HepG2 (cell line): Measurements from ENCODE around the gene TTPAL. TPM values are rescaled to one million over a fixed set of nuclear protein-coding genes. Genes with fewer than 3 reads are reported as not detected.

Source experiments
- ATAC-seq: fragments of 200-7000 bp; cut with Tn5 transposase; 3 replicates; pipeline ENCODE4 v1.9.1; 2020; ENCODE audit warnings: mild to moderate bottlenecking, moderate library complexity
- BruUV-seq: library from RNA; stranded (reverse); fragments of 400-500 nt; replicated peaks from 2 replicates; lab custom pipeline; 2021; lab: Mats Ljungman, UMichigan
- CTCF ChIA-PET: fragments of 300-600 bp; formaldehyde crosslinking; extraction: SDS; loops from one replicate; lab custom pipeline; 2021; ENCODE audit warnings: low total read pairs, inconsistent platforms, low intra/inter-chr PET ratio; lab: Yijun Ruan, JAX
- POLR2A ChIA-PET: fragments of 350-600 bp; sonication (Branson Sonifier 250); formaldehyde crosslinking; loops from one replicate; lab custom pipeline; 2020; ENCODE audit warnings: antibody characterized with exemption, inconsistent platforms; lab: Yijun Ruan, JAX
- DNase-seq: peaks from one replicate; pipeline ENCODE4 v3.0.0-alpha.2; 2015; ENCODE audit warnings: low spot score
- FAIRE-seq: peaks from 3 replicates; lab custom pipeline; 2011; peaks lifted over from hg19 to GRCh38; lab: Jason Lieb, UNC
- H2AFZ ChIP-seq: one replicate; pipeline ENCODE4 v1.6.1; 2011; ENCODE audit warnings: low read length, inconsistent platforms
- H3K27ac ChIP-seq: fragments of 300-600 bp; 3 replicates; pipeline ENCODE4 v1.8.0; 2011; ENCODE audit warnings: mixed run types, mild to moderate bottlenecking, mixed read lengths, low read length, inconsistent platforms; ENCODE audit not compliant: insufficient read depth; ENCODE audit errors: extremely low read length
- H3K27me3 ChIP-seq, 2 experiments: fragments of 200-600 bp in 1 of 2; 2 replicates in 1 of 2; 3 replicates in 1 of 2; pipeline versions ENCODE4 v1.6.0 to v1.8.0; 2011; ENCODE audit warnings: low read length in 2 of 2, mild to moderate bottlenecking in 2 of 2, moderate library complexity in 2 of 2, inconsistent platforms in 1 of 2; ENCODE audit not compliant: insufficient read depth in 2 of 2, control insufficient read depth in 1 of 2
- H3K36me3 ChIP-seq, 2 experiments: fragments of 200-600 bp in 1 of 2; replicated peaks in 1 of 2; 2 replicates in 1 of 2; 3 replicates in 1 of 2; pipeline versions ENCODE4 v1.5.1 to v1.8.0; 2011; ENCODE audit warnings: low read length in 2 of 2, inconsistent platforms in 1 of 2; ENCODE audit not compliant: insufficient read depth in 2 of 2, control insufficient read depth in 1 of 2
- H3K4me1 ChIP-seq: 2 replicates; pipeline ENCODE4 v1.5.1; 2012; ENCODE audit warnings: low read length, inconsistent platforms; ENCODE audit not compliant: insufficient read depth
- H3K4me2 ChIP-seq: 2 replicates; pipeline ENCODE4 v1.6.0; 2011; ENCODE audit warnings: low read depth, low read length, inconsistent platforms
- H3K4me3 ChIP-seq, 3 experiments: fragments of 200-600 bp in 1 of 3; sonication (generic), shearing (Covaris generic) in 1 of 3; replicated peaks in 1 of 3; 2 replicates each; pipeline ENCODE4 v1.5.1; 2011 to 2016; ENCODE audit warnings: low read length in 3 of 3, inconsistent platforms in 2 of 3, low read depth in 2 of 3, mild to moderate bottlenecking in 2 of 3, control low read depth in 1 of 3, mixed read lengths in 1 of 3; ENCODE audit not compliant: insufficient read depth in 1 of 3
- H3K79me2 ChIP-seq: one replicate; pipeline ENCODE4 v1.6.1; 2011; ENCODE audit warnings: low read length, inconsistent platforms; ENCODE audit not compliant: insufficient read depth
- H3K9ac ChIP-seq: 2 replicates; pipeline ENCODE4 v1.6.0; 2011; ENCODE audit warnings: mild to moderate bottlenecking, low read depth, low read length, inconsistent platforms; ENCODE audit not compliant: insufficient read depth
- H3K9me3 ChIP-seq: 2 replicates; pipeline ENCODE4 v1.5.1; 2012; ENCODE audit warnings: mild to moderate bottlenecking, low read length
- H4K20me1 ChIP-seq: 2 replicates; pipeline ENCODE4 v1.6.0; 2011; ENCODE audit warnings: inconsistent platforms, mild to moderate bottlenecking, low read length, moderate library complexity; ENCODE audit not compliant: insufficient read depth
- BORCS8-MEF2B ChIP-seq: sonication (generic); formaldehyde crosslinking; IDR thresholded peaks from 2 replicates; pipeline ENCODE4 v1.8.0; 2022; ENCODE audit warnings: mild to moderate bottlenecking, missing genetic modification reagents
- CBX1 ChIP-seq: IDR thresholded peaks from one replicate; pipeline ENCODE4 v1.6.1; 2016; ENCODE audit warnings: antibody characterized with exemption, low read depth
- DMTF1 ChIP-seq: sonication (generic); formaldehyde crosslinking; IDR thresholded peaks from 2 replicates; pipeline ENCODE4 v1.4.0; 2020; ENCODE audit warnings: mild to moderate bottlenecking, missing genetic modification reagents
- E2F2 ChIP-seq: sonication (generic); formaldehyde crosslinking; IDR thresholded peaks from 2 replicates; pipeline ENCODE4 v1.4.0; 2020; ENCODE audit warnings: missing genetic modification reagents, borderline replicate concordance
- IKZF5 ChIP-seq: IDR thresholded peaks from 2 replicates; pipeline ENCODE4 v1.6.1; 2018; ENCODE audit warnings: missing genetic modification reagents, mild to moderate bottlenecking, missing compliant biosample characterization
- MEIS2 ChIP-seq: sonication (generic); formaldehyde crosslinking; IDR thresholded peaks from 2 replicates; pipeline ENCODE4 v1.9.0; 2021; ENCODE audit warnings: mild to moderate bottlenecking, missing genetic modification reagents
- MYC ChIP-seq: sonication (generic); formaldehyde crosslinking; IDR thresholded peaks from 2 replicates; pipeline ENCODE4 v1.9.0; 2021; ENCODE audit warnings: missing genetic modification reagents, borderline replicate concordance
- POLR2A ChIP-seq, 2 experiments: IDR thresholded peaks; 2 replicates each; pipeline ENCODE4 v1.6.1; 2011; ENCODE audit warnings: low read depth in 2 of 2, low read length in 2 of 2, mild to moderate bottlenecking in 1 of 2, moderate library complexity in 1 of 2; ENCODE audit not compliant: insufficient read depth in 1 of 2
- PPARG ChIP-seq: conservative IDR thresholded peaks from 2 replicates; pipeline ENCODE4 v1.6.1; 2016; ENCODE audit warnings: missing biosample characterization, missing genetic modification reagents
- PRDM4 ChIP-seq: sonication (generic); formaldehyde crosslinking; IDR thresholded peaks from 2 replicates; pipeline ENCODE4 v1.9.0; 2021; ENCODE audit warnings: missing genetic modification reagents, borderline replicate concordance
- RAD21 ChIP-seq: fragments of 450-650 bp; formaldehyde crosslinking; IDR thresholded peaks from 2 replicates; pipeline ENCODE4 v1.5.0; 2020; ENCODE audit warnings: mild to moderate bottlenecking
- ZBTB38 ChIP-seq: sonication (generic); formaldehyde crosslinking; IDR thresholded peaks from 2 replicates; pipeline ENCODE4 v1.5.1; 2020; ENCODE audit warnings: mild to moderate bottlenecking, missing genetic modification reagents
- ZNF557 ChIP-seq: sonication (generic); formaldehyde crosslinking; IDR thresholded peaks from 2 replicates; pipeline ENCODE4 v1.4.0; 2020; ENCODE audit warnings: missing genetic modification reagents
- ZNF567 ChIP-seq: sonication (generic); formaldehyde crosslinking; IDR thresholded peaks from 2 replicates; pipeline ENCODE4 v1.8.1; 2023; ENCODE audit warnings: mild to moderate bottlenecking, missing genetic modification reagents, borderline replicate concordance
- ZNF781 ChIP-seq: sonication (generic); formaldehyde crosslinking; IDR thresholded peaks from 2 replicates; pipeline ENCODE4 v1.5.1; 2020; ENCODE audit warnings: borderline replicate concordance, mild to moderate bottlenecking, missing genetic modification reagents; ENCODE audit errors: not compliant biosample characterization
- WGBS: methylation state at CpG from one replicate; pipeline ENCODE4 v1.1.6; 2017; ENCODE audit warnings: low lambda C conversion rate; 5-methylcytosine and 5-hydroxymethylcytosine counted together
- in situ Hi-C: cut with HindIII; loops from 2 replicates; pipeline ENCODE4 v1.10.0; 2017; ENCODE audit warnings: low pct_unique_long_range_greater_than_20kb; ENCODE audit not compliant: extremely low pct_ligation_motif_present
- intact Hi-C: fragments of 100-400 bp; cut with micrococcal nuclease; formaldehyde crosslinking; loops from one replicate; pipeline ENCODE4 v1.10.0; 2022; ENCODE audit not compliant: unreplicated experiment
- polyA plus RNA-seq, 8 experiments: library from polyadenylated mRNA; depleted of rRNA in 3 of 8; stranded (reverse) in 7 of 8; unstranded in 1 of 8; fragments of >200 nt; fragmentation: Illumina TruSeq in 4 of 8; extraction: Trizol in 4 of 8; gene quantifications; 2 replicates each; pipeline versions ENCODE4 v1.2.1 to v1.2.3, GENCODE V29; 2011 to 2016; ENCODE audit warnings: low read depth in 4 of 8, missing spikeins in 1 of 8, mixed read lengths in 1 of 8; ENCODE audit not compliant: insufficient read depth in 1 of 8
- total RNA-seq, 5 experiments: library from RNA; depleted of rRNA; stranded (reverse); fragments of >200 nt; fragmentation: Illumina TruSeq; extraction: Trizol; gene quantifications; 2 replicates each; pipeline ENCODE4 v1.2.3, GENCODE V29; 2016; ENCODE audit warnings: low read depth in 1 of 5

Gene TTPAL
- total and polyA plus RNA-seq, 2 of the 13 experiments (the other 11 are each of a cell fraction or from before 2014, with no cell fraction given) = 4.3 to 18.8 TPM

GRCh38 chr20:44520881-44521280, 45.2 kb downstream of the TTPAL start:
- Histone ChIP-seq H3K27me3 (peaks cover 0 to 7% of the 10 kb centered on the region in 2 experiments; a peak in 1 of 5 replicates), H3K4me3 (peak overlapping the region; percentile 85 to 96 (median 89)), H4K20me1 (peaks cover 33% of the 10 kb centered on the region), H3K79me2 (peaks cover 57% of the 10 kb centered on the region), H3K4me2 (peak overlapping the region; percentile 94), H3K9ac (peak overlapping the region; percentile 96), H3K36me3 (no peaks in the 10 kb centered on the region; a peak in 3 of 5 replicates), H3K27ac (no peak overlapping the region), H3K4me1 (peaks cover 73% of the 10 kb centered on the region), H3K9me3 (no peaks in the 10 kb centered on the region), H2AFZ (no peak overlapping the region)
- in situ Hi-C loops (no loop called here), intact Hi-C loops (loop anchor here (5.0 kb wide), 1 partner anchor 91 kb away; no protein-coding TSS in a partner anchor)
- no TSS peak for BruUV-seq
- no peak for FAIRE-seq
- no peak for TF ChIP-seq PRDM4
- TF ChIP-seq MYC (CRISPR knock-in tag) = no peak; the same call in 1 of the 2 replicates
- 0 out of 4 replicates have a peak, but pooled peaks of 1 of the 2 experiments have one; percentile 14 for TF ChIP-seq POLR2A (IDR thresholded peaks at IDR 0.05; ENCODE audit: insufficient read depth in 1 of 2, low read depth in 2 of 2, low read length in 2 of 2)
- no peak for TF ChIP-seq ZNF557 (CRISPR knock-in tag)
- TF ChIP-seq E2F2 = 0 out of 2 replicates have a peak, but pooled peaks have one; percentile 41
- no peak for TF ChIP-seq ZNF567 (CRISPR knock-in tag)
- 0 out of 2 replicates have a peak, but pooled peaks have one; percentile 15 for TF ChIP-seq MEIS2 (CRISPR knock-in tag)
- no peak for TF ChIP-seq ZBTB38 (CRISPR knock-in tag)
- TF ChIP-seq PPARG (CRISPR knock-in tag) = no peak
- no peak for TF ChIP-seq CBX1
- 0 out of 2 replicates have a peak, but pooled peaks have one; percentile 9 for TF ChIP-seq DMTF1
- TF ChIP-seq ZNF781 = no peak
- no peak for TF ChIP-seq BORCS8-MEF2B (CRISPR knock-in tag)
- no peak for TF ChIP-seq IKZF5 (CRISPR knock-in tag)
- no peak for TF ChIP-seq RAD21
- ChIA-PET CTCF (interaction anchor here (1.9 kb wide), 1 partner anchor 89 kb away, joined by 8 read pairs; no protein-coding TSS in a partner anchor), POLR2A (interaction anchor here (0.6 to 2.4 kb wide), 19 partner anchors 8 to 1064 kb away, joined by 3 to 24 read pairs (median 4); partner anchors contain the start of genes FITM2, OSER1 and TTPAL)
- no peak for DNase-seq
- WGBS = 55% methylated on average over 3 of the region's 3 CpGs
- no peak for ATAC-seq
